Ectodermal cell (in vitro differentiated cells): ENCODE results near the gene DNM2.

Source experiments
- H3K27ac ChIP-seq: 2 replicates; pipeline ENCODE4 v1.7.0; 2013; ENCODE audit warnings: mild to moderate bottlenecking, low read depth, low read length; ENCODE audit not compliant: insufficient read depth, poor library complexity, severe bottlenecking
- H3K27me3 ChIP-seq: 2 replicates; pipeline ENCODE4 v1.7.0; 2013; ENCODE audit warnings: mild to moderate bottlenecking, low read length; ENCODE audit not compliant: insufficient read depth, control insufficient read depth, poor library complexity, severe bottlenecking
- H3K36me3 ChIP-seq: one replicate; pipeline ENCODE4 v1.7.0; 2013; ENCODE audit warnings: low read length; ENCODE audit not compliant: control insufficient read depth, insufficient read depth
- H3K4me1 ChIP-seq: one replicate; pipeline ENCODE4 v1.7.0; 2013; ENCODE audit warnings: low read length; ENCODE audit not compliant: control insufficient read depth, insufficient read depth
- H3K4me3 ChIP-seq: 2 replicates; pipeline ENCODE4 v1.7.0; 2013; ENCODE audit warnings: low read depth, low read length, control low read depth; ENCODE audit not compliant: insufficient read depth
- H3K9me3 ChIP-seq: 2 replicates; pipeline ENCODE4 v1.7.0; 2013; ENCODE audit warnings: mild to moderate bottlenecking, low read length, moderate library complexity; ENCODE audit not compliant: control insufficient read depth
- WGBS, 2 experiments: methylation state at CpG; one replicate each; pipeline ENCODE4 v1.1.7; 2013; ENCODE audit warnings: missing lambda C conversion rate in 2 of 2; 5-methylcytosine and 5-hydroxymethylcytosine counted together

DNM2 gene

DNA sequence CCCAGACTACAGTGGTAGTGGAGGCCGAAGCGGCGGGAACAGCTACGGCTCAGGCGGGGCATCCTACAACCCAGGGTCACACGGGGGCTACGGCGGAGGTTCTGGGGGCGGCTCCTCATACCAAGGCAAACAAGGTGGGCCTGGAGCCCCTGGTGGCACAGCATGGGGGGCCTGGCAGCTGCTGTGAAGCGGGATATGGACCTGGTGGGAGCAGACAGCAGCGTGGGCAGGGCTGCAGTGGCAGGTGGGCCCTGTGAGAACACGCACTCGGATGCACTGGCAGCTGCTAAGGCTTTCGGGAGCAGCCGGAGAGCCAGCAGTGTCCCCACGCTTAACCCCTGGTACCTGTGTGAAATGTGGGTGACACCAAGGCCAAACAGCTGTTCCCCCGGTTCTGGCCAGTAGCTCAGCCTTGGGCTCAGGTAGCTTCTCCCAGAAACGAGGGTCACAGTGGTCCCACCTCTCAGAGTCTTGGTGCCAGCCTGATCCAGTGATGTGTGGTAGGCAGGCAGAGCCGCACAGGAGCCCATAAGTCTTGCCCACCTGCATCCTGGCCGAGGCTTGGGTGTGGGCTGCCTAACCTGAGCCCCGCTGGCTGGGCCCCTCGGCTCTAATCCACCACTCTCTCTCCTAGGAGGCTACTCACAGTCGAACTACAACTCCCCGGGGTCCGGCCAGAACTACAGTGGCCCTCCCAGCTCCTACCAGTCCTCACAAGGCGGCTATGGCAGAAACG is 29.2 kb upstream of the DNM2 start:
- WGBS, 2 experiments = 96% methylated on average over 27 of the region's 27 CpGs
- H3K36me3 ChIP-seq = peaks cover 83% of the 10 kb centered on the region
- no peaks in the 10 kb centered on the region for H3K4me1 ChIP-seq
- no peak overlapping the region for H3K27ac ChIP-seq
- no peaks in the 10 kb centered on the region for H3K27me3 ChIP-seq
- H3K9me3 ChIP-seq = no peaks in the 10 kb centered on the region
- no peak overlapping the region for H3K4me3 ChIP-seq

DNA sequence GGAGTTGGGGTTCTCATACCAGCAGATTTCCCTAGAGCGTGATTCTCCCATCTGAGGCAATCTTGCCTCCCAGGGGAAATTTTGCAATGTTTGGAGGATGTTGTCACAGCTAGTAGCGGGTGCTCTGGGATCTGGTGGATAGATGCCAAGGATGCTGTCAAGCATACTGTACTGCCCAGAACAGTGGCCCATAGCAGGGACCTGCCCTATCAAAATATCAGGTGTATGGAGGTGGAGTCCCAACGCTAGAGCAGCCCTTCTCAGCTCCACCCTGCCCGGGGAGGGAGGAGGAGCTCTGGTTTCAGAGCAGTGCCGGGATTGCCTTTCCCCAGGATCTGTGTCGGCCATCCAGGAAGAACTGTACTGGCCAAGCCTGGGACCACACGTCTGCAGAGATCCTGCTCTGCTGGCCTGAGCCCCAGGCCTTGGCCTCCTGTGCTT is 27.5 kb upstream of the DNM2 start:
- H3K27ac ChIP-seq = no peak overlapping the region
- H3K4me1 ChIP-seq = no peaks in the 10 kb centered on the region
- H3K27me3 ChIP-seq = no peaks in the 10 kb centered on the region
- 92 to 95% methylated on average over 7 of the region's 7 CpGs for WGBS, 2 experiments
- H3K36me3 ChIP-seq = peaks cover 67% of the 10 kb centered on the region
- H3K9me3 ChIP-seq = no peaks in the 10 kb centered on the region
- no peak overlapping the region for H3K4me3 ChIP-seq

DNA sequence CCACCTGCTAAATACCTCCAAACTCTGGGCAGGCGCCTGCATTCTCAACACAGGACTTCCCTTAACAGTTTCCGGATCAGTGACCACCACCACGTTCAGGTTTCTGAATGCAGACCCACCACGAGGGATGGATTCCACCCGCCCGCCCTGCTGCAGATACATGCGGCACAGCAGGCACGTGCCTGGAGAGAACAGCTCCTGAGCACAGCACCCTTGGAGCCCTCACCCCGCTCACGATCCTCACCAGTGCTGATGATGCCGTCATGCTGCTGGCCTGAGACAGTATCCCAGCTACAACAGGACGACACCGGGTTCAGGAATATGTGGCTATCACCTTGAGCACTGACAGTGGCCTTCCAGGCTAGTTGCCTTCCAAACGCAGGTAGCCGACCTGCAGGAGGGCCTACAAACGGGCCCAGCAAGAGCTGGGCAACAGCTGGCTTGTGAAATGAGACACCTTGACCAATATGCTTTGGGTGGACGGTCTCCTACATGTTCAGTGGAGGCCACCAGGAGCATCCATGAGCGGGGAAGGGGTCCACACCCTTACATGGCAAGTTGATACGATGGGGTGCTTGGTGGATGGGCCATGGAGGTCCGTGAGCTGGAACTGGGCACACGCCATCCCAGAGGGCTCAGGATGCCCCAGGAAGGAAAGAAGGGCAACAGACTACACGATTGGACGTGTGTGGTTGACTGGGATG is 26.5 kb upstream of the DNM2 start:
- no peaks in the 10 kb centered on the region for H3K9me3 ChIP-seq
- no peak overlapping the region for H3K4me3 ChIP-seq
- 95 to 96% methylated on average over 23 of the region's 23 CpGs for WGBS, 2 experiments
- H3K27me3 ChIP-seq = no peaks in the 10 kb centered on the region
- H3K27ac ChIP-seq = no peak overlapping the region
- H3K36me3 ChIP-seq = peaks cover 60% of the 10 kb centered on the region
- no peaks in the 10 kb centered on the region for H3K4me1 ChIP-seq

DNA sequence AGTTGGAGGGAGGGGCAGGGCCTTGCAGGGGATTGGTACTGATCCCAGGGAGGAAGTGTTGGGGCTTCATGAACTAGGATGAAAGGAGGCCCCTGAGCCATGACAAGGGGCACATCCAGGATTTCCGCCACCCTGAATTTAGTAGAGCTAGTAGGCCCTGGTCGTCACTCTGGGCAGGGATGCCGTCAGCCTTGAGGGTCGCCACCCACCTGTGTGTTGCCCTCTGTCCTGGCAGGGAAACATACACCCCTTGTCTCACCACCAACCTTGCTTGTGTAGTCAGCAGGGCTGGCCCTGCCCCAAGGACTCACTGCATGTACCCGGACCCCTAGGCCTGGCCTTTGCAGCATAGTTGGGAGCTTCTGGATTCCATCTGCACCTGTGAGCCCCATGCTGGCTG is 26.0 kb upstream of the DNM2 start:
- Histone ChIP-seq H3K9me3 (no peaks in the 10 kb centered on the region), H3K27me3 (no peaks in the 10 kb centered on the region), H3K4me3 (no peak overlapping the region), H3K27ac (no peak overlapping the region), H3K36me3 (peaks cover 55% of the 10 kb centered on the region), H3K4me1 (no peaks in the 10 kb centered on the region)
- WGBS, 2 experiments = 96 to 97% methylated on average over 5 of the region's 5 CpGs

DNA sequence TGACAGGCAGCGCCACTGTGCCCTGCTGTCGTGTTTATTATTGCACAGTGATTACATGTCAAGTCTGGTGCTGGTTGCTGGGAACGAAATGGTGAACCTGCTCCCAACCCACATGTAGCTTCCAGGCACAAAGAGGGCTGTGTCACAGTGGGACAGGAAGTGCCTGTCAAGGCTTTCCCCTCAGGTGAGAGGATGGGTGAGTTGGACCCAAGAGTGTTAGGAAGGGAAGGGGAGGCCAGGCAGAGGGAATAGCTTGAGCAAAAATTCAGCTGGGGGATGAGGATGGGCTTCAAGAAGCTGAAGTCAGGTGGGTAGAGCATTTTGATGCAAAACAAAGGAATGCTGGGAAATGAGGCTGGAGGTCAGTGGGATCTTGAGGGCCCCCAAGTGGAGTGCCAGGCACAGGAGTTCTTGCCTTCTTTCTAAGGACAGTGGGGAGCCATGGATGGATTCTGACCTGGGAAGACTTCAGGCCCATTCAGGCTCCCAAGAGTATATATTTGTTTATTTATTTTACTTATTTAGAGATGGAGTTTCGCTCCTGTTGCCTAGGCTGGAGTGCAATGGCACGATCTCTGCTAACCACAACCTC is 25.1 kb upstream of the DNM2 start:
- 94 to 96% methylated on average over 5 of the region's 5 CpGs for WGBS, 2 experiments

DNA sequence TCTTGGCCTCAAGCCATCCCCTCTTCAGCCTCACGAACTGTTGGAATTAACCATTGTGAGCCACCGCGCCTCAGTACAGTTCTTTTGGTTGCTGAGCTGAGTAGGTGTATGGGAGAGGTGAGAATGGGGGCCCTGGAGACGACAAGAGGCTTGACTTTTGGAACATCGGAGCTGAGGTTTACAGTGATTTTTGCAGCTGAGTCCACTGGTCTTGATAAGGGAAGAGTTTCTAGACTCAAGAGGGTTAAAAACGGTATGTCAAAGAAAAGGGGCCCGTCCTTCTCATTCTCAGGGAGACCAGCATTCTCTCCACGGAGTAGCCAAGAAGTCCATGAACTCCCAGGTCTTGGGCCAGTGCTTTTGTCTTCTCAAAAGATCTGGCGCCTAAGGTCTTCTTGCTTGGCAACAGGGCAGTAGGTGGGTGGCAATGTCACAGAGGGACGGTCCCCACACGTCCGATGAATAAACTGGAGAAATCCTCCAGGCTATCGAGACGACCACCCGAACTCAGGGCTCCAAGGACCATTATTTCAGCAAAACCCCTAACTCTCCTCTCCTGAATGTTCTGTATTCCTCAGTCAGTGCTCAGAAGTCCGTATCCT is 23.1 kb upstream of the DNM2 start:
- H3K9me3 ChIP-seq = no peaks in the 10 kb centered on the region
- H3K27ac ChIP-seq = peak overlapping the region; percentile 47
- peaks cover 30% of the 10 kb centered on the region for H3K36me3 ChIP-seq
- H3K4me1 ChIP-seq = no peaks in the 10 kb centered on the region
- WGBS, 2 experiments = 75 to 76% methylated on average over 16 of the region's 16 CpGs
- H3K27me3 ChIP-seq = no peaks in the 10 kb centered on the region
- H3K4me3 ChIP-seq = no peak overlapping the region

More for the DNA sequence above, 25.1 kb upstream of the DNM2 start:
- H3K9me3 ChIP-seq = no peaks in the 10 kb centered on the region
- no peaks in the 10 kb centered on the region for H3K4me1 ChIP-seq
- H3K4me3 ChIP-seq = no peak overlapping the region
- H3K36me3 ChIP-seq = peaks cover 49% of the 10 kb centered on the region
- no peaks in the 10 kb centered on the region for H3K27me3 ChIP-seq
- peak overlapping the region; percentile 6 for H3K27ac ChIP-seq

DNA sequence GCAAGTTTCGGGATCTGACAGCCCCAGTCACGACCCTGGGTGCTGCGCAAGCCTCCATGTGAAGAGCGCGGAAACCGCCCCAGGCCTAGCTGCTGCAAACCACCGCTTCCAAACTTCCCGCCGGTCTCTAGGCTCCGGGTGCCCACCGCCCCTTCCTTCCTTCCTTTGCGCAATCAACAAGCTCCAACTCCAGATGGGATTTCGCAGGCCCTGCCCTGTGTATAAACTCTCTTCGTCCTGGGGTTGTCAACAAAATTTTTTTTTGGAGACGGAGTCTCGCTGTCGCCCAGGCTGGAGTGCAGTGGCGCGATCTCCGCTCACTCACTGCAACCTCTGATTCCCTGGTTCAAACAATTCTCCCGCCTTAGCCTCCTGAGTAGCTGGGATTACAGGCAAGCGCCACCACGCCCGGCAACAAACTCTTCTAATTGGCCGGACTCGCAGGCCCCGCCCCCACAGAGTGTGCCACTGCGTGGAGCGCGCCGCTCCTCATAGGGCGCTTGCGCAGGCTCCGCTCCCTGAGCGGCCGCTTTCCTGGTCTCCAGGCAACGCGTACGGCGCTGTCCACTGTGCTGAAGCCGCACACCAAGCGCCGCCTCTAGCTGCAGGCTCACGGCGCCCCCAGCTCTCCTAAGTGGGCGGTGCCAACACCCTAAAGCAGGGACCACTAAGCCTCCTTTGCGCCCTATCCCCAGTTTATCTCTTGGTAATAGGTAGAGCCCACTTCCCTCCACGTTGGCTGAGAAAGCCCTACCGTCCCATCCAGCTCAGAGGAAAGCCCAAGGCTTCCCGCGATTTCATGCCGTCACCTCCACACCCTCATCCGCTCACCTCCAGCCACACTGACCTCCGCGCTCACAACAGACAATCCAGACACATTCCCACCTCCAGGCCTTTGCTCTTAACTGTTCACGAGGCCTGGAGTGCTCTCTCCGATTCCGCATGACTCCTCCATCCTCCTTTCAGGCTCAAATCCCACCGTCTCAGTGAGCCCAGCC is 22.2 kb upstream of the DNM2 start:
- Histone ChIP-seq H3K4me1 (no peaks in the 10 kb centered on the region), H3K27ac (peak overlapping the region; percentile 47), H3K36me3 (peaks cover 21% of the 10 kb centered on the region), H3K9me3 (no peaks in the 10 kb centered on the region), H3K27me3 (no peaks in the 10 kb centered on the region), H3K4me3 (no peak overlapping the region)
- 22 to 24% methylated on average over 59 of the region's 59 CpGs for WGBS, 2 experiments

DNA sequence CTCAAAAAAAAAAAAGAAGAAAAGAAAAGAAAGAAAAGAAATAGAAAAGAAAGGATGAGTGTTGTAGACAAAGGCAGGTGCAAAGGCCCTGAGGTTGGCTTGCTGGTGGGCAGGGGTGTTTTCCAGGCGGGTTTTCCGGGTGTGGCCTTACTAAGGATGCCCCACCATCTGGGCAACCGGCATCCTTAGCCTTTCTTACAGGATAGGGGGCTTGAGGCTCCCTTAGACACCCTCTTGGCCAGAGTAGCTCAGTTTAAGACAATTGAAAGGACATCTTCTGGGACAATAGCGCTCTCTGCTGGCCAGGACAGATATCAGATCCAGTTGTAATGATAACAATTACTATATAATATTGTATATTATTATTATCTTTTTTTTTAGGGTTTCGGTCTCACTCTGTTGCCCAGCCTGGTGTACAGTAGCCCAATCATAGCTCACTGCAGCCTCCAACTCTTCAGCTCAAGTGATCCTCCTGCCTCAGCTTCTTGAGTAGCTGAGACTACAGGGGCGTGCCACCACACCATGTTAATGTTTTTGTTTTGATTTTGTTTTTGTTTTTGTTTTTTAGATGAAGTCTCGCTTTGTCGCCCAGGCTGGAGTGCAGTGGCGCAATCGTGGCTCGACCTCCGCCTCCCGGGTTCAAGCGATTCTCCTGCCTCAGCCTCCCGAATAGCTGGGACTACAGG is 18.1 kb upstream of the DNM2 start:
- Histone ChIP-seq H3K4me1 (no peaks in the 10 kb centered on the region), H3K9me3 (no peaks in the 10 kb centered on the region), H3K27me3 (no peaks in the 10 kb centered on the region), H3K36me3 (no peaks in the 10 kb centered on the region), H3K27ac (no peak overlapping the region), H3K4me3 (no peak overlapping the region)
- 66 to 69% methylated on average over 14 of the region's 15 CpGs for WGBS, 2 experiments

DNA sequence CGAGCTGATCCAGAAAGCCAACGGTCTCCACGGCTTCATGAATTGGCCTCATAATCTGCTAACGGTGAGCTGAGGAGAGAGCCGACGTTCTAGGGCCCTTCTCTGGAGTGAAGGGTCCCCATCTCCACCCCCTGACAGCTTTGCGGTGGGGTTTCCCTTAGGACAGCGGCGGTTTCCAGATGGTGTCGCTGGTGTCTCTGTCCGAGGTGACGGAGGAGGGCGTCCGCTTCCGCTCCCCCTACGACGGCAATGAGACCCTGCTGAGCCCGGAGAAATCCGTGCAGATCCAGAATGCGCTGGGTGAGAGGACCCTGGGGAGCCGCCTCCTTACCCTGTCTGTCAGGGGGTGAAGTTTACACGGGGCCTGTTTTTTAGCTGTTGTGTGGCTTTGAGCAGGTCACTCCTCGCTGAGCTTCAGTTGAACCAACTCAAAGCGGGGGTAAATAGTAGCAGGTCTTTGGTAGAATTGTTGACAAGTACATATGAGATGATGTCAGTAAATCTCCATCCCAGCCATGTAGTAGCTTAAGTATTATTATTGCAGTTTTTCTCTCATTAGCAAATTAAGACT is 15.8 kb upstream of the DNM2 start:
- Histone ChIP-seq H3K4me1 (no peaks in the 10 kb centered on the region), H3K4me3 (peak overlapping the region; percentile 51), H3K36me3 (no peaks in the 10 kb centered on the region), H3K9me3 (no peaks in the 10 kb centered on the region), H3K27ac (peak overlapping the region; percentile 45), H3K27me3 (no peaks in the 10 kb centered on the region)
- 6 to 8% methylated on average over 24 of the region's 24 CpGs for WGBS, 2 experiments
